Subcutaneous abdominal adipose tissue (tissue), 5 donors: ENCODE results near the gene PRKCA.

Experiments
- H3K27ac ChIP-seq: one replicate; pipeline ENCODE4 v1.7.0; 2013; ENCODE audit warnings: low read depth, mild to moderate bottlenecking, inconsistent platforms, low read length, moderate library complexity
- H3K27me3 ChIP-seq, 5 donors: one replicate each; pipeline ENCODE4 v1.7.0; 2013; ENCODE audit warnings: low read length in 5 of 5, inconsistent platforms in 1 of 5; ENCODE audit not compliant: control insufficient read depth in 5 of 5, insufficient read depth in 4 of 5
- H3K36me3 ChIP-seq, 5 donors: one replicate each; pipeline ENCODE4 v1.7.0; 2013; ENCODE audit warnings: low read length in 5 of 5; ENCODE audit not compliant: control insufficient read depth in 5 of 5, insufficient read depth in 5 of 5
- H3K4me1 ChIP-seq, 5 donors: one replicate each; pipeline ENCODE4 v1.7.0; 2013; ENCODE audit warnings: low read length in 5 of 5, mild to moderate bottlenecking in 3 of 5, moderate library complexity in 1 of 5; ENCODE audit not compliant: control insufficient read depth in 5 of 5, insufficient read depth in 5 of 5
- H3K4me3 ChIP-seq, 5 donors: one replicate each; pipeline ENCODE4 v1.7.0; 2013; ENCODE audit warnings: low read length in 5 of 5, low read depth in 1 of 5
- H3K9ac ChIP-seq, 5 donors: one replicate each; pipeline ENCODE4 v1.7.0; 2013; ENCODE audit warnings: low read length in 5 of 5, mild to moderate bottlenecking in 4 of 5, moderate library complexity in 3 of 5
- H3K9me3 ChIP-seq, 5 donors: one replicate each; pipeline ENCODE4 v1.7.0; 2013; ENCODE audit warnings: low read length in 5 of 5; ENCODE audit not compliant: control insufficient read depth in 5 of 5
- donor health status: healthy.
- donor health status: healthy.
- donor health status: healthy.
- donor health status: healthy.
- donor health status: healthy.

PRKCA gene

GRCh38 chr17:66833201-66833600 is 530.8 kb downstream of the PRKCA start:
- H3K36me3 ChIP-seq = no peaks in the 10 kb centered on the region
- H3K9me3 ChIP-seq = no peaks in the 10 kb centered on the region
- H3K4me3 ChIP-seq = no peak overlapping the region
- peaks cover 29 to 50% (median 37%) of the 10 kb centered on the region in 5 donors for H3K27me3 ChIP-seq
- H3K9ac ChIP-seq = no peak overlapping the region
- no peak overlapping the region for H3K27ac ChIP-seq
- H3K4me1 ChIP-seq = peaks cover 0 to 3% (median 0%) of the 10 kb centered on the region in 5 donors

GRCh38 chr17:66834426-66834918 is 532.1 kb downstream of the PRKCA start:
- no peaks in the 10 kb centered on the region for H3K9me3 ChIP-seq
- peaks cover 0 to under 1% (median 0%) of the 10 kb centered on the region in 5 donors for H3K4me1 ChIP-seq
- no peak overlapping the region for H3K27ac ChIP-seq
- peaks cover 29 to 51% (median 37%) of the 10 kb centered on the region in 5 donors for H3K27me3 ChIP-seq
- no peak overlapping the region for H3K9ac ChIP-seq
- H3K36me3 ChIP-seq = no peaks in the 10 kb centered on the region
- no peak overlapping the region for H3K4me3 ChIP-seq

GRCh38 chr17:66834919-66835454 is 532.6 kb downstream of the PRKCA start, which contains the start of gene CACNG5:
CACNG5 (plus strand) TSS chr17:66835117; CDS start chr17:66877333, 42,216 bp downstream.
- H3K4me1 ChIP-seq = no peaks in the 10 kb centered on the region
- no peak within 1 kb of the TSS for H3K4me3 ChIP-seq
- peaks cover 29 to 54% (median 37%) of the 10 kb centered on the region in 5 donors for H3K27me3 ChIP-seq
- H3K27ac ChIP-seq = no peak within 1 kb of the TSS
- no peak within 1 kb of the TSS for H3K9ac ChIP-seq
- H3K36me3 ChIP-seq = no peaks in the 10 kb centered on the region
- H3K9me3 ChIP-seq = no peaks in the 10 kb centered on the region

- Histone ChIP-seq H3K36me3 (no peaks in the 10 kb centered on the region), H3K27ac (no peak overlapping the region), H3K27me3 (peaks cover 29 to 53% (median 42%) of the 10 kb centered on the region in 5 donors), H3K4me1 (no peaks in the 10 kb centered on the region), H3K9me3 (no peaks in the 10 kb centered on the region), H3K9ac (no peak overlapping the region), H3K4me3 (no peak overlapping the region)
These were observed 533.1 kb downstream of the PRKCA start for GRCh38 chr17:66835476-66835875.

GRCh38 chr17:66836063-66837005 is 533.9 kb downstream of the PRKCA start:
- no peak overlapping the region for H3K4me3 ChIP-seq
- H3K9ac ChIP-seq = no peak overlapping the region
- no peak overlapping the region for H3K27ac ChIP-seq
- H3K9me3 ChIP-seq = no peaks in the 10 kb centered on the region
- H3K4me1 ChIP-seq = no peaks in the 10 kb centered on the region
- peaks cover 31 to 54% (median 45%) of the 10 kb centered on the region in 5 donors for H3K27me3 ChIP-seq
- no peaks in the 10 kb centered on the region for H3K36me3 ChIP-seq

- no peaks in the 10 kb centered on the region for H3K36me3 ChIP-seq
- no peak overlapping the region for H3K9ac ChIP-seq
- H3K4me1 ChIP-seq = no peaks in the 10 kb centered on the region
- H3K4me3 ChIP-seq = no peak overlapping the region
- H3K27me3 ChIP-seq = peaks cover 33 to 53% (median 45%) of the 10 kb centered on the region in 5 donors
- no peaks in the 10 kb centered on the region for H3K9me3 ChIP-seq
- H3K27ac ChIP-seq = no peak overlapping the region
These were observed 534.8 kb downstream of the PRKCA start for GRCh38 chr17:66837226-66837625.

- H3K4me1 ChIP-seq = no peaks in the 10 kb centered on the region
- H3K27ac ChIP-seq = no peak overlapping the region
- no peak overlapping the region for H3K4me3 ChIP-seq
- H3K9me3 ChIP-seq = no peaks in the 10 kb centered on the region
- no peaks in the 10 kb centered on the region for H3K36me3 ChIP-seq
- H3K9ac ChIP-seq = no peak overlapping the region
- H3K27me3 ChIP-seq = peaks cover 31 to 50% (median 42%) of the 10 kb centered on the region in 5 donors
These were observed 535.7 kb downstream of the PRKCA start for GRCh38 chr17:66837885-66838665.

GRCh38 chr17:66839616-66840015 is 537.2 kb downstream of the PRKCA start:
- Histone ChIP-seq H3K36me3 (no peaks in the 10 kb centered on the region), H3K9ac (no peak overlapping the region), H3K4me3 (no peak overlapping the region), H3K9me3 (no peaks in the 10 kb centered on the region), H3K27ac (no peak overlapping the region), H3K27me3 (peaks cover 21 to 40% (median 29%) of the 10 kb centered on the region in 5 donors), H3K4me1 (no peaks in the 10 kb centered on the region)

- peaks cover 19 to 38% (median 27%) of the 10 kb centered on the region in 5 donors for H3K27me3 ChIP-seq
- no peaks in the 10 kb centered on the region for H3K36me3 ChIP-seq
- no peak overlapping the region for H3K4me3 ChIP-seq
- H3K4me1 ChIP-seq = no peaks in the 10 kb centered on the region
- H3K9me3 ChIP-seq = no peaks in the 10 kb centered on the region
- H3K9ac ChIP-seq = no peak overlapping the region
- H3K27ac ChIP-seq = no peak overlapping the region
These were observed 537.6 kb downstream of the PRKCA start for GRCh38 chr17:66840061-66840460.
